ENCODE results near the gene NPAS4. TPM values are rescaled to one million over a fixed set of nuclear protein-coding genes. Genes with fewer than 3 reads are reported as not detected.
A peak's percentile ranks its signal among the peaks of the same experiment; 100 is the strongest.

NPAS4 gene
- total RNA-seq, 1 donor from 2014 or later = 0.78 TPM

GRCh38 chr11:66408488-66409214, 12.2 kb upstream of the NPAS4 start:
- peaks cover 3% of the 10 kb centered on the region for H3K27me3 Mint-ChIP-seq (ENCODE audit: unreplicated experiment)
- H3K27ac Mint-ChIP-seq (ENCODE audit: unreplicated experiment) = no peak overlapping the region
- peak overlapping the region; percentile 82 for H3K4me3 Mint-ChIP-seq (ENCODE audit: unreplicated experiment)
- DNase-seq = peak; percentile 94
- no peaks in the 10 kb centered on the region for H3K36me3 Mint-ChIP-seq (ENCODE audit: unreplicated experiment)
- H3K9me3 Mint-ChIP-seq (ENCODE audit: unreplicated experiment) = peaks cover 7% of the 10 kb centered on the region
- H3K4me1 Mint-ChIP-seq (ENCODE audit: low read depth, unreplicated experiment) = peaks cover 5% of the 10 kb centered on the region
- peak; percentile 100 for TF ChIP-seq CTCF (IDR thresholded peaks at IDR 0.05; ENCODE audit: partially characterized antibody, unreplicated experiment)

- peaks cover 7% of the 10 kb centered on the region for H3K9me3 Mint-ChIP-seq (ENCODE audit: unreplicated experiment)
- H3K4me3 Mint-ChIP-seq (ENCODE audit: unreplicated experiment) = peak overlapping the region; percentile 30
- peaks cover 5% of the 10 kb centered on the region for H3K4me1 Mint-ChIP-seq (ENCODE audit: low read depth, unreplicated experiment)
- peaks cover 4% of the 10 kb centered on the region for H3K27me3 Mint-ChIP-seq (ENCODE audit: unreplicated experiment)
- no peaks in the 10 kb centered on the region for H3K36me3 Mint-ChIP-seq (ENCODE audit: unreplicated experiment)
- H3K27ac Mint-ChIP-seq (ENCODE audit: unreplicated experiment) = no peak overlapping the region
- no peak for DNase-seq
- no peak for TF ChIP-seq CTCF (IDR thresholded peaks at IDR 0.05; ENCODE audit: partially characterized antibody, unreplicated experiment)
Measured at GRCh38 chr11:66409226-66409625, 11.6 kb upstream of the NPAS4 start.

GRCh38 chr11:66410191-66410590, 10.6 kb upstream of the NPAS4 start:
- H3K4me3 Mint-ChIP-seq (ENCODE audit: unreplicated experiment) = no peak overlapping the region
- no peak for DNase-seq
- peaks cover 11% of the 10 kb centered on the region for H3K9me3 Mint-ChIP-seq (ENCODE audit: unreplicated experiment)
- H3K36me3 Mint-ChIP-seq (ENCODE audit: unreplicated experiment) = no peaks in the 10 kb centered on the region
- peaks cover 8% of the 10 kb centered on the region for H3K27me3 Mint-ChIP-seq (ENCODE audit: unreplicated experiment)
- TF ChIP-seq CTCF (IDR thresholded peaks at IDR 0.05; ENCODE audit: partially characterized antibody, unreplicated experiment) = no peak
- peaks cover 5% of the 10 kb centered on the region for H3K4me1 Mint-ChIP-seq (ENCODE audit: low read depth, unreplicated experiment)
- H3K27ac Mint-ChIP-seq (ENCODE audit: unreplicated experiment) = no peak overlapping the region

GRCh38 chr11:66411323-66411722, 9.5 kb upstream of the NPAS4 start:
- H3K4me3 Mint-ChIP-seq (ENCODE audit: unreplicated experiment) = no peak overlapping the region
- H3K4me1 Mint-ChIP-seq (ENCODE audit: low read depth, unreplicated experiment) = peaks cover 5% of the 10 kb centered on the region
- H3K27me3 Mint-ChIP-seq (ENCODE audit: unreplicated experiment) = peaks cover 8% of the 10 kb centered on the region
- H3K36me3 Mint-ChIP-seq (ENCODE audit: unreplicated experiment) = no peaks in the 10 kb centered on the region
- no peak for TF ChIP-seq CTCF (IDR thresholded peaks at IDR 0.05; ENCODE audit: partially characterized antibody, unreplicated experiment)
- H3K9me3 Mint-ChIP-seq (ENCODE audit: unreplicated experiment) = peaks cover 9% of the 10 kb centered on the region
- no peak for DNase-seq
- H3K27ac Mint-ChIP-seq (ENCODE audit: unreplicated experiment) = no peak overlapping the region

- Mint-ChIP-seq H3K4me3 (ENCODE audit: unreplicated experiment) (peak overlapping the region; percentile 23), H3K27me3 (ENCODE audit: unreplicated experiment) (peaks cover 8% of the 10 kb centered on the region), H3K4me1 (ENCODE audit: low read depth, unreplicated experiment) (peaks cover 5% of the 10 kb centered on the region), H3K27ac (ENCODE audit: unreplicated experiment) (no peak overlapping the region), H3K9me3 (ENCODE audit: unreplicated experiment) (peaks cover 9% of the 10 kb centered on the region), H3K36me3 (ENCODE audit: unreplicated experiment) (no peaks in the 10 kb centered on the region)
- TF ChIP-seq CTCF (IDR thresholded peaks at IDR 0.05; ENCODE audit: partially characterized antibody, unreplicated experiment) = no peak
- no peak for DNase-seq
Measured at GRCh38 chr11:66412110-66412509, 8.7 kb upstream of the NPAS4 start.

Measured in glutamatergic neuron (in vitro differentiated cells).